Measurements from ENCODE around the gene IFT122.
"Not testable (repeated sequence)": the region's sequence is repeated elsewhere in the genome, so short reads cannot be mapped to it uniquely, and the experiment has no call there.

IFT122 gene

GRCh38 chr3:129490273-129490675 is 50.2 kb downstream of the IFT122 start:
- Histone ChIP-seq H3K9ac (ENCODE audit: low read length) (peak overlapping the region; percentile 12), H3K36me3 (ENCODE audit: insufficient read depth, low read length) (peaks cover 12% of the 10 kb centered on the region), H3K4me1 (ENCODE audit: insufficient read depth, low read length) (peaks cover 10% of the 10 kb centered on the region)

GRCh38 chr3:129491077-129491476 is 51.1 kb downstream of the IFT122 start:
- H3K9ac ChIP-seq (ENCODE audit: low read length); H3K9me3 ChIP-seq (ENCODE audit: low read length); H3K27me3 ChIP-seq (ENCODE audit: control insufficient read depth in 1 of 2, insufficient read depth in 2 of 2, low read length in 2 of 2); H3K4me3 ChIP-seq (ENCODE audit: low read depth in 1 of 2, low read length in 2 of 2): not testable (repeated sequence)
- Histone ChIP-seq H3K36me3 (ENCODE audit: insufficient read depth, low read length) (peaks cover 16% of the 10 kb centered on the region), H3K4me1 (ENCODE audit: insufficient read depth, low read length) (peaks cover 10% of the 10 kb centered on the region), H3K27ac (ENCODE audit: low read depth, low read length) (peak overlapping the region; percentile 10)

More at GRCh38 chr3:129490273-129490675, 50.2 kb downstream of the IFT122 start:
- H3K4me3 ChIP-seq (ENCODE audit: low read depth in 1 of 2, low read length in 2 of 2), result no peak overlapping the region
- H3K27ac ChIP-seq (ENCODE audit: low read depth, low read length), result peak overlapping the region; percentile 10
- no peaks in the 10 kb centered on the region for H3K27me3 ChIP-seq (ENCODE audit: control insufficient read depth in 1 of 2, insufficient read depth in 2 of 2, low read length in 2 of 2)
- H3K9me3 ChIP-seq (ENCODE audit: low read length), result no peaks in the 10 kb centered on the region

- Histone ChIP-seq H3K9me3 (ENCODE audit: low read length) (no peaks in the 10 kb centered on the region), H3K27ac (ENCODE audit: low read depth, low read length) (no peak overlapping the region), H3K9ac (ENCODE audit: low read length) (no peak overlapping the region), H3K4me3 (ENCODE audit: low read depth in 1 of 2, low read length in 2 of 2) (no peak overlapping the region), H3K36me3 (ENCODE audit: insufficient read depth, low read length) (peaks cover 22% of the 10 kb centered on the region), H3K4me1 (ENCODE audit: insufficient read depth, low read length) (peaks cover 10% of the 10 kb centered on the region), H3K27me3 (ENCODE audit: control insufficient read depth in 1 of 2, insufficient read depth in 2 of 2, low read length in 2 of 2) (no peaks in the 10 kb centered on the region)
Observed at GRCh38 chr3:129491794-129492193, 51.8 kb downstream of the IFT122 start.

GRCh38 chr3:129492691-129493090 is 52.7 kb downstream of the IFT122 start:
- Histone ChIP-seq H3K27me3 (ENCODE audit: control insufficient read depth in 1 of 2, insufficient read depth in 2 of 2, low read length in 2 of 2) (no peaks in the 10 kb centered on the region), H3K4me1 (ENCODE audit: insufficient read depth, low read length) (peaks cover 10% of the 10 kb centered on the region), H3K36me3 (ENCODE audit: insufficient read depth, low read length) (peaks cover 25% of the 10 kb centered on the region), H3K4me3 (ENCODE audit: low read depth in 1 of 2, low read length in 2 of 2) (no peak overlapping the region), H3K27ac (ENCODE audit: low read depth, low read length) (no peak overlapping the region), H3K9ac (ENCODE audit: low read length) (no peak overlapping the region), H3K9me3 (ENCODE audit: low read length) (no peaks in the 10 kb centered on the region)

GRCh38 chr3:129493206-129493605 is 53.2 kb downstream of the IFT122 start:
- Histone ChIP-seq H3K36me3 (ENCODE audit: insufficient read depth, low read length) (peaks cover 25% of the 10 kb centered on the region), H3K9me3 (ENCODE audit: low read length) (no peaks in the 10 kb centered on the region), H3K9ac (ENCODE audit: low read length) (no peak overlapping the region), H3K4me1 (ENCODE audit: insufficient read depth, low read length) (peaks cover 10% of the 10 kb centered on the region), H3K27me3 (ENCODE audit: control insufficient read depth in 1 of 2, insufficient read depth in 2 of 2, low read length in 2 of 2) (no peaks in the 10 kb centered on the region), H3K4me3 (ENCODE audit: low read depth in 1 of 2, low read length in 2 of 2) (no peak overlapping the region), H3K27ac (ENCODE audit: low read depth, low read length) (no peak overlapping the region)

GRCh38 chr3:129494499-129494898 is 54.5 kb downstream of the IFT122 start:
- not testable (repeated sequence) for H3K9ac ChIP-seq (ENCODE audit: low read length); H3K27me3 ChIP-seq (ENCODE audit: control insufficient read depth in 1 of 2, insufficient read depth in 2 of 2, low read length in 2 of 2); H3K9me3 ChIP-seq (ENCODE audit: low read length); H3K4me3 ChIP-seq (ENCODE audit: low read depth in 1 of 2, low read length in 2 of 2); H3K27ac ChIP-seq (ENCODE audit: low read depth, low read length)
- H3K4me1 ChIP-seq (ENCODE audit: insufficient read depth, low read length), result peaks cover 10% of the 10 kb centered on the region
- H3K36me3 ChIP-seq (ENCODE audit: insufficient read depth, low read length), result peaks cover 25% of the 10 kb centered on the region

- H3K27ac ChIP-seq (ENCODE audit: low read depth, low read length); H3K9me3 ChIP-seq (ENCODE audit: low read length); H3K4me3 ChIP-seq (ENCODE audit: low read depth in 1 of 2, low read length in 2 of 2); H3K9ac ChIP-seq (ENCODE audit: low read length); H3K27me3 ChIP-seq (ENCODE audit: control insufficient read depth in 1 of 2, insufficient read depth in 2 of 2, low read length in 2 of 2); H3K4me1 ChIP-seq (ENCODE audit: insufficient read depth, low read length): not testable (repeated sequence)
- H3K36me3 ChIP-seq (ENCODE audit: insufficient read depth, low read length), result peaks cover 25% of the 10 kb centered on the region
Observed at GRCh38 chr3:129495006-129495639, 55.1 kb downstream of the IFT122 start.

GRCh38 chr3:129497876-129498275 is 57.9 kb downstream of the IFT122 start:
- H3K9ac ChIP-seq (ENCODE audit: low read length); H3K9me3 ChIP-seq (ENCODE audit: low read length); H3K27me3 ChIP-seq (ENCODE audit: control insufficient read depth in 1 of 2, insufficient read depth in 2 of 2, low read length in 2 of 2); H3K4me3 ChIP-seq (ENCODE audit: low read depth in 1 of 2, low read length in 2 of 2); H3K27ac ChIP-seq (ENCODE audit: low read depth, low read length); H3K4me1 ChIP-seq (ENCODE audit: insufficient read depth, low read length): not testable (repeated sequence)
- peaks cover 29% of the 10 kb centered on the region for H3K36me3 ChIP-seq (ENCODE audit: insufficient read depth, low read length)

GRCh38 chr3:129498603-129499488 is 58.8 kb downstream of the IFT122 start:
- H3K27ac ChIP-seq (ENCODE audit: low read depth, low read length); H3K4me3 ChIP-seq (ENCODE audit: low read depth in 1 of 2, low read length in 2 of 2); H3K9me3 ChIP-seq (ENCODE audit: low read length); H3K4me1 ChIP-seq (ENCODE audit: insufficient read depth, low read length); H3K9ac ChIP-seq (ENCODE audit: low read length); H3K27me3 ChIP-seq (ENCODE audit: control insufficient read depth in 1 of 2, insufficient read depth in 2 of 2, low read length in 2 of 2): not testable (repeated sequence)
- peaks cover 36% of the 10 kb centered on the region for H3K36me3 ChIP-seq (ENCODE audit: insufficient read depth, low read length)

- H3K4me1 ChIP-seq (ENCODE audit: insufficient read depth, low read length); H3K27ac ChIP-seq (ENCODE audit: low read depth, low read length); H3K27me3 ChIP-seq (ENCODE audit: control insufficient read depth in 1 of 2, insufficient read depth in 2 of 2, low read length in 2 of 2); H3K4me3 ChIP-seq (ENCODE audit: low read depth in 1 of 2, low read length in 2 of 2); H3K9ac ChIP-seq (ENCODE audit: low read length); H3K9me3 ChIP-seq (ENCODE audit: low read length): not testable (repeated sequence)
- peaks cover 45% of the 10 kb centered on the region for H3K36me3 ChIP-seq (ENCODE audit: insufficient read depth, low read length)
Observed at GRCh38 chr3:129499604-129500333, 59.7 kb downstream of the IFT122 start.

GRCh38 chr3:129500334-129500658 is 60.3 kb downstream of the IFT122 start:
- Histone ChIP-seq H3K27ac (ENCODE audit: low read depth, low read length) (no peak overlapping the region), H3K4me1 (ENCODE audit: insufficient read depth, low read length) (no peaks in the 10 kb centered on the region), H3K9ac (ENCODE audit: low read length) (no peak overlapping the region), H3K27me3 (ENCODE audit: control insufficient read depth in 1 of 2, insufficient read depth in 2 of 2, low read length in 2 of 2) (no peaks in the 10 kb centered on the region), H3K36me3 (ENCODE audit: insufficient read depth, low read length) (peaks cover 50% of the 10 kb centered on the region), H3K9me3 (ENCODE audit: low read length) (no peaks in the 10 kb centered on the region), H3K4me3 (ENCODE audit: low read depth in 1 of 2, low read length in 2 of 2) (no peak overlapping the region)

All from muscle layer of colon (tissue), 2 donors.